Adrenal gland (tissue), 5 donors: Measurements from ENCODE around the gene OR6T1.

Source experiments
- CTCF ChIP-seq, 6 experiments: fragments of 450-650 bp in 4 of 6; fragments of 200-600 bp in 2 of 6; sonication (generic) in 1 of 6; IDR thresholded peaks; 1 replicate in 5 of 6; 2 replicates in 1 of 6; pipeline versions ENCODE4 v1.5.1 to v1.8.0; 2016 to 2021; ENCODE audit warnings: antibody characterized with exemption in 6 of 6, mild to moderate bottlenecking in 2 of 6, moderate library complexity in 1 of 6
- POLR2A ChIP-seq, 2 donors: fragments of 450-650 bp; IDR thresholded peaks; one replicate each; pipeline ENCODE4 v1.6.1; 2017; ENCODE audit warnings: antibody characterized with exemption in 2 of 2, mild to moderate bottlenecking in 2 of 2, moderate library complexity in 1 of 2
- donor health status: DM: no; HTN: no; CAD: no.

GRCh38 chr11:123942413-123942812 lies 1.2 kb downstream of the OR6T1 start:
- TF ChIP-seq POLR2A (IDR thresholded peaks at IDR 0.05) (no peak), CTCF (IDR thresholded peaks at IDR 0.05) (no peak)
